Endothelial cell of umbilical vein (primary cell): Measurements from ENCODE around the gene CELF2. TPM values are rescaled to one million over a fixed set of nuclear protein-coding genes. Genes with fewer than 3 reads are reported as not detected.

Source experiments
- BruUV-seq: library from RNA; stranded (reverse); fragments of 400-500 nt; replicated peaks from 2 replicates; lab custom pipeline; 2021; lab: Mats Ljungman, UMichigan
- CTCF ChIA-PET: fragments of 300-600, 350-600 bp; sonication (Branson Sonifier 250); formaldehyde crosslinking; loops from one replicate; lab custom pipeline; 2021; ENCODE audit warnings: antibody characterized with exemption, inconsistent platforms; lab: Charles Lee
- POLR2A ChIA-PET: fragments of 300-600, 350-600 bp; sonication (Branson Sonifier 250); formaldehyde crosslinking; loops from one replicate; lab custom pipeline; 2021; ENCODE audit warnings: antibody characterized with exemption, inconsistent platforms; lab: Charles Lee
- DNase-seq: peaks from one replicate; pipeline ENCODE4 v3.0.0-alpha.2; 2011; ENCODE audit warnings: low read depth, low spot score
- FAIRE-seq: peaks from 2 replicates; lab custom pipeline; 2011; peaks lifted over from hg19 to GRCh38; lab: Jason Lieb, UNC
- H2AFZ ChIP-seq: 2 replicates; pipeline ENCODE4 v1.6.0; 2012; ENCODE audit warnings: low read depth, low read length, control low read depth, inconsistent platforms
- H3K27ac ChIP-seq: 2 replicates; pipeline ENCODE4 v1.5.1; 2011; ENCODE audit warnings: low read depth, mild to moderate bottlenecking, control low read depth, low read length, moderate library complexity; ENCODE audit not compliant: insufficient read depth
- H3K27me3 ChIP-seq, 2 experiments: 2 replicates each; pipeline versions ENCODE4 v1.6.0 to v1.6.1; 2011; ENCODE audit warnings: low read length in 2 of 2, mixed read lengths in 1 of 2; ENCODE audit not compliant: control insufficient read depth in 2 of 2, insufficient read depth in 2 of 2
- H3K36me3 ChIP-seq, 2 experiments: 2 replicates in 1 of 2; 3 replicates in 1 of 2; pipeline ENCODE4 v1.5.1; 2011; ENCODE audit warnings: low read length in 2 of 2, mild to moderate bottlenecking in 1 of 2, moderate library complexity in 1 of 2; ENCODE audit not compliant: control insufficient read depth in 2 of 2, insufficient read depth in 2 of 2; ENCODE audit errors: extremely low read depth in 1 of 2
- H3K4me1 ChIP-seq: 3 replicates; pipeline ENCODE4 v1.5.1; 2011; ENCODE audit warnings: mild to moderate bottlenecking, low read length; ENCODE audit not compliant: control insufficient read depth, insufficient read depth; ENCODE audit errors: extremely low read depth
- H3K4me2 ChIP-seq: 2 replicates; pipeline ENCODE4 v1.6.1; 2011; ENCODE audit warnings: low read length, control low read depth, mixed read lengths; ENCODE audit not compliant: insufficient read depth
- H3K4me3 ChIP-seq, 3 experiments: fragments of 200-600 bp in 1 of 3; sonication (generic), shearing (Covaris generic) in 1 of 3; replicated peaks in 1 of 3; 2 replicates each; pipeline ENCODE4 v1.5.1; 2011 to 2016; ENCODE audit warnings: control low read depth in 3 of 3, low read length in 3 of 3, mild to moderate bottlenecking in 2 of 3, inconsistent platforms in 1 of 3, low read depth in 1 of 3, moderate library complexity in 1 of 3; ENCODE audit not compliant: insufficient read depth in 1 of 3
- H3K79me2 ChIP-seq: 2 replicates; pipeline ENCODE4 v1.6.0; 2012; ENCODE audit warnings: low read length, inconsistent platforms; ENCODE audit not compliant: control insufficient read depth, insufficient read depth
- H3K9ac ChIP-seq: replicated peaks from 2 replicates; pipeline ENCODE3; 2011; ENCODE audit warnings: low read length, control low read depth; ENCODE audit not compliant: insufficient read depth; ENCODE audit errors: extremely low read depth
- H3K9me1 ChIP-seq: replicated peaks from 3 replicates; pipeline ENCODE4 v1.6.0; 2011; ENCODE audit warnings: mild to moderate bottlenecking, low read length; ENCODE audit not compliant: control insufficient read depth, insufficient read depth; ENCODE audit errors: extremely low read depth
- H3K9me3 ChIP-seq: replicated peaks from 2 replicates; pipeline ENCODE4 v1.5.1; 2012; ENCODE audit warnings: low read length, inconsistent platforms; ENCODE audit not compliant: control insufficient read depth, insufficient read depth
- H4K20me1 ChIP-seq: replicated peaks from 2 replicates; pipeline ENCODE3; 2011; ENCODE audit warnings: mild to moderate bottlenecking, low read length; ENCODE audit not compliant: control insufficient read depth, insufficient read depth; ENCODE audit errors: extremely low read depth
- EZH2 ChIP-seq: IDR thresholded peaks from 2 replicates; pipeline ENCODE4 v1.6.1; 2012; ENCODE audit warnings: borderline replicate concordance, low read depth, mild to moderate bottlenecking, moderate library complexity, low read length, inconsistent platforms; ENCODE audit not compliant: severe bottlenecking
- FOS ChIP-seq: IDR thresholded peaks from 2 replicates; pipeline ENCODE4 v1.6.1; 2011; ENCODE audit warnings: mild to moderate bottlenecking, low read length, moderate library complexity, borderline replicate concordance; ENCODE audit not compliant: insufficient read depth
- GATA2 ChIP-seq: IDR thresholded peaks from 2 replicates; pipeline ENCODE4 v1.7.0; 2011; ENCODE audit warnings: low read depth, mild to moderate bottlenecking, moderate library complexity, mixed read lengths, low read length; ENCODE audit not compliant: insufficient read length, insufficient read depth
- JUN ChIP-seq: IDR thresholded peaks from 2 replicates; pipeline ENCODE4 v1.6.1; 2011; ENCODE audit warnings: borderline replicate concordance, low read depth; ENCODE audit not compliant: insufficient read length, insufficient read depth
- MYC ChIP-seq: IDR thresholded peaks from one replicate; pipeline ENCODE4 v1.6.1; 2011; ENCODE audit warnings: mild to moderate bottlenecking, low read depth, low read length
- POLR2A ChIP-seq: IDR thresholded peaks from 2 replicates; pipeline ENCODE4 v1.6.1; 2012; ENCODE audit warnings: low read depth, mild to moderate bottlenecking, control low read depth, low read length
- POLR2AphosphoS5 ChIP-seq: IDR thresholded peaks from 2 replicates; pipeline ENCODE4 v1.6.1; 2012; ENCODE audit warnings: low read depth, mild to moderate bottlenecking, control low read depth, low read length, moderate library complexity; ENCODE audit not compliant: insufficient read depth
- dilution Hi-C: fragments of 300-500 bp; cut with MboI; formaldehyde crosslinking; loops from one replicate; pipeline ENCODE4 v1.15.0; 2019; ENCODE audit warnings: low sequenced_read_pairs; ENCODE audit not compliant: extremely low pct_ligation_motif_present
- intact Hi-C: fragments of 100-400 bp; cut with micrococcal nuclease; formaldehyde crosslinking; loops from one replicate; pipeline ENCODE4 v1.10.0; 2022
- polyA plus RNA-seq, 4 experiments: library from polyadenylated mRNA; depleted of rRNA in 3 of 4; stranded (reverse) in 3 of 4; unstranded in 1 of 4; fragments of >200 nt; gene quantifications; 2 replicates each; pipeline versions ENCODE4 v1.2.1 to v1.2.3, GENCODE V29; 2011 to 2012; ENCODE audit warnings: missing spikeins in 1 of 4
- total RNA-seq: library from RNA; stranded (reverse); gene quantifications from 2 replicates; pipeline ENCODE4 v1.2.3, GENCODE V29; 2021
- TF ChIP-seq, protein P1 (sequence below), 2 donors: IDR thresholded peaks; 1 replicate in 1 of 2; 2 replicates in 1 of 2; pipeline ENCODE4 v1.5.1; 2011; ENCODE audit warnings: low read length in 2 of 2, mild to moderate bottlenecking in 2 of 2, moderate library complexity in 2 of 2, control low read depth in 1 of 2, inconsistent platforms in 1 of 2, low read depth in 1 of 2; ENCODE audit not compliant: insufficient read depth in 1 of 2; ENCODE audit errors: extremely low read depth in 1 of 2
- TF ChIP-seq, protein P2 (sequence below): IDR thresholded peaks from 2 replicates; pipeline ENCODE4 v1.6.1; 2011; ENCODE audit not compliant: insufficient read depth, insufficient read length

The CELF2 gene
- total and polyA plus RNA-seq, 2 donors (not counting 3 experiments of a cell fraction or from before 2014, with no cell fraction given) = 21.6 to 42.6 TPM

DNA sequence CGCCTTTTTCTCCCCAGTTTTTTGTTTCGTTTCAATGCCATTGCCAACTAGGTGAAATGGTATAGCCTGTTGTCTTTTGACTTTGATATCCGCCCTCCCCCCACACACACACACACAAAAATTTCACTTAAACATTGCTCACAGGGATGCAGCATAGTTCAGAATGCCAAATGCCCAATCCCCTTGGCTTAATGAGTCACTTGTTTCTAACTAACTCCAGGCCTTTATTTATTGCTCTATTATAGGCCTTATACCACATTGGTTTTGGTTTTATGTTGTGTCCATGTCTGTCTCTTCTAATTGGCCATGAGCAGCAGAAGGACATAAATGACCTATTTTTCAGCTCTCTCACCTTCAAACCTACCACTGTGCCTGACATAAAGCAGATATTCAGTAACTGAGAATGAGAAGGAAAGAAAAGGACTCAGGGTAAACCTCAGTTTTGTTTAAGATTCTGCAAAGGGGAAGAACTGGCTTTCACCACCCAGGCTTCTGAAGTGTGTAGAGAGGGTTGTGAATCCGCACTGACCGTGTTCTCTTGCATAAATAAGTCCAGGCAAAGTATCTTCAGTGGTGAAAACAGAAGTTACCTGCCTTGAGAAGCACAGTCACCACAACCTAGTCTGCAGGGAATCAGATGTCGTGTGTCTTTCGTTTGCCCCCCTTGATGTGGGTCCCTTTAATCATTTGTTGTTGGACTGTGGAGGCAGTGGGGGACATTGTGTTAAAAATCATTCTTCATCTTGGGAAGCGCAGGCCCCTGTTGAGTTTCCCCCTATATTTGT lies 139.8 kb downstream of the CELF2 start:
- H3K79me2 ChIP-seq = no peaks in the 10 kb centered on the region
- no peak overlapping the region for H3K4me2 ChIP-seq
- H3K4me3 ChIP-seq = no peak overlapping the region
- H3K9me1 ChIP-seq = no peaks in the 10 kb centered on the region
- no peaks in the 10 kb centered on the region for H4K20me1 ChIP-seq
- ChIA-PET POLR2A (no interaction called here), CTCF (no interaction called here)
- no peak overlapping the region for H2AFZ ChIP-seq
- TF ChIP-seq, protein P1, sequence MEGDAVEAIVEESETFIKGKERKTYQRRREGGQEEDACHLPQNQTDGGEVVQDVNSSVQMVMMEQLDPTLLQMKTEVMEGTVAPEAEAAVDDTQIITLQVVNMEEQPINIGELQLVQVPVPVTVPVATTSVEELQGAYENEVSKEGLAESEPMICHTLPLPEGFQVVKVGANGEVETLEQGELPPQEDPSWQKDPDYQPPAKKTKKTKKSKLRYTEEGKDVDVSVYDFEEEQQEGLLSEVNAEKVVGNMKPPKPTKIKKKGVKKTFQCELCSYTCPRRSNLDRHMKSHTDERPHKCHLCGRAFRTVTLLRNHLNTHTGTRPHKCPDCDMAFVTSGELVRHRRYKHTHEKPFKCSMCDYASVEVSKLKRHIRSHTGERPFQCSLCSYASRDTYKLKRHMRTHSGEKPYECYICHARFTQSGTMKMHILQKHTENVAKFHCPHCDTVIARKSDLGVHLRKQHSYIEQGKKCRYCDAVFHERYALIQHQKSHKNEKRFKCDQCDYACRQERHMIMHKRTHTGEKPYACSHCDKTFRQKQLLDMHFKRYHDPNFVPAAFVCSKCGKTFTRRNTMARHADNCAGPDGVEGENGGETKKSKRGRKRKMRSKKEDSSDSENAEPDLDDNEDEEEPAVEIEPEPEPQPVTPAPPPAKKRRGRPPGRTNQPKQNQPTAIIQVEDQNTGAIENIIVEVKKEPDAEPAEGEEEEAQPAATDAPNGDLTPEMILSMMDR (IDR thresholded peaks at IDR 0.05; ENCODE audit: extremely low read depth in 1 of 2, insufficient read depth in 1 of 2, low read depth in 1 of 2, low read length in 2 of 2) = no peak
- TF ChIP-seq POLR2A = no peak
- TF ChIP-seq MYC = no peak
- TF ChIP-seq, protein P2, sequence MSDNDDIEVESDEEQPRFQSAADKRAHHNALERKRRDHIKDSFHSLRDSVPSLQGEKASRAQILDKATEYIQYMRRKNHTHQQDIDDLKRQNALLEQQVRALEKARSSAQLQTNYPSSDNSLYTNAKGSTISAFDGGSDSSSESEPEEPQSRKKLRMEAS = no peak
- no peak for TF ChIP-seq POLR2AphosphoS5
- TF ChIP-seq JUN = no peak
- TF ChIP-seq EZH2 = no peak
- no peak for TF ChIP-seq GATA2
- no peak for TF ChIP-seq FOS
- intact Hi-C loops (no loop called here), dilution Hi-C loops (no loop called here)
- H3K9ac ChIP-seq = no peak overlapping the region
- no peaks in the 10 kb centered on the region for H3K27me3 ChIP-seq
- FAIRE-seq (no peak), DNase-seq (no peak)
- H3K36me3 ChIP-seq = no peaks in the 10 kb centered on the region
- no peak overlapping the region for H3K27ac ChIP-seq
- BruUV-seq = no TSS peak
- no peaks in the 10 kb centered on the region for H3K4me1 ChIP-seq
- H3K9me3 ChIP-seq = no peaks in the 10 kb centered on the region
